Measurements from ENCODE around the gene BFAR.
"Not testable (repeated sequence)": the region's sequence is repeated elsewhere in the genome, so short reads cannot be mapped to it uniquely, and the experiment has no call there.

The BFAR gene, protein sequence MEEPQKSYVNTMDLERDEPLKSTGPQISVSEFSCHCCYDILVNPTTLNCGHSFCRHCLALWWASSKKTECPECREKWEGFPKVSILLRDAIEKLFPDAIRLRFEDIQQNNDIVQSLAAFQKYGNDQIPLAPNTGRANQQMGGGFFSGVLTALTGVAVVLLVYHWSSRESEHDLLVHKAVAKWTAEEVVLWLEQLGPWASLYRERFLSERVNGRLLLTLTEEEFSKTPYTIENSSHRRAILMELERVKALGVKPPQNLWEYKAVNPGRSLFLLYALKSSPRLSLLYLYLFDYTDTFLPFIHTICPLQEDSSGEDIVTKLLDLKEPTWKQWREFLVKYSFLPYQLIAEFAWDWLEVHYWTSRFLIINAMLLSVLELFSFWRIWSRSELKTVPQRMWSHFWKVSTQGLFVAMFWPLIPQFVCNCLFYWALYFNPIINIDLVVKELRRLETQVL

DNA sequence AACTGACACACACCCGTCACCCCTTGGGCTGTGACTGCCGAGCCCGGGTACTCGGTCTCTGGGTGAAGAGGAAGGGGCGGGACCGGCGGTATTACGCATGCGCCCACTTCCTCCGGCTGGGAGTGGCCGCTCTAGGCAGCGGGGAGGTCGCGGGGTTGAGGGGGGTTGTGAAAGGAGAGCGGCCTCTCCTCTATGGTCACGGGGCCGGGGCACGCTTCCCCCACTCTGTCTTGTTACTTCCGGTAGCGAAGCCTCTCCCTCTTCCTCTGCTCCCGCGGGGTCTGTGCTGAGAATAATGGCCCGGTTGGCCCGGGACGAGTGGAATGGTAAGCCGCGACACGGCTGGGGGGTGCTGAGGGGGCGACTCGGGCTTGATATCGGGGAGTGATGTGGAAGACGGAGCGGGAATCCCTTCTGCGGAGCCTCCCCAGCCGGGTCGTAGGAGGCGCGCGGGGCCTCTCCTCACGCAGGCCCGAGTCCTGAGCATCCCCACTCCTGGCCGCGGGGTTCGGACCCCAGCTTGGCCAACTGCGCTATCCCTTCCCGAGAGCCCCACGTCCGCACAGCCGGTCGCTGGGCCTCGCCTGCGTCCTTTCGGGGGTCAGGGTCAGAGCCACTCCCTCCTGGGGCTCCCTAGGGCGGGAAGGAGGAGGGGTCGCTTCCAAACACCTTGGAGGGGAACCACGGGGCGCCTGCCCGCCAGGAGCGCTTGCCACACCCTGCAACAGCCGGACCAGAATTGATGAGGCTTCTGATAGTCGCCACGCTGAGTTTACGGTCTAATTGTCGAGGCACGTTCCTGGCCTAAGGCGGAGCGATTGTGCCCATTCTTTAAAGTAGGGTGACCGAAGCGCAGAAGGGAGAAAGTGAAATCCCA lies at the start of gene BFAR:
BFAR (plus strand) TSS at position 259 of the 877 bp plus-strand sequence. CDS start 11,396 bp downstream, outside the sequence.
- peak; percentile 92 for DNase-seq (ENCODE audit: low spot score)

DNA sequence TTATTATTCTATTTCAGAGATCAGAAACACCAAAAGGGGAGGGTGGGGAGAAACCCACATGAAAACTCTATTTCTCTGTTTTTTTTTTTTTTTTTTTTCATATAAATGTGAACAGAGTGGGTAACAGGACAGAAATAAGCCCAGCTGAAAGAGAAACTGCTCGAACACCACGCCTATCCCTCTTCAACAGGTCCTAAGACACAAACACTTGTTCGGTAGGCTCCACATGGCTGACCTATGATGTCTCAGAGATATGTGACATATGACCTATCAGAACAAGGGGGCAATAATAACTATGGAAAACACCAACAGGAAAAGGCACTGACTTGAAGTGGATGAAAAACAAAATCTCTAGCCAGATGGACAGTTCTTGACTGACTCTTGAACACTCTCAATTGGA lies 47.5 kb upstream of the BFAR start:
- DNase-seq (ENCODE audit: low spot score): no peak

DNA sequence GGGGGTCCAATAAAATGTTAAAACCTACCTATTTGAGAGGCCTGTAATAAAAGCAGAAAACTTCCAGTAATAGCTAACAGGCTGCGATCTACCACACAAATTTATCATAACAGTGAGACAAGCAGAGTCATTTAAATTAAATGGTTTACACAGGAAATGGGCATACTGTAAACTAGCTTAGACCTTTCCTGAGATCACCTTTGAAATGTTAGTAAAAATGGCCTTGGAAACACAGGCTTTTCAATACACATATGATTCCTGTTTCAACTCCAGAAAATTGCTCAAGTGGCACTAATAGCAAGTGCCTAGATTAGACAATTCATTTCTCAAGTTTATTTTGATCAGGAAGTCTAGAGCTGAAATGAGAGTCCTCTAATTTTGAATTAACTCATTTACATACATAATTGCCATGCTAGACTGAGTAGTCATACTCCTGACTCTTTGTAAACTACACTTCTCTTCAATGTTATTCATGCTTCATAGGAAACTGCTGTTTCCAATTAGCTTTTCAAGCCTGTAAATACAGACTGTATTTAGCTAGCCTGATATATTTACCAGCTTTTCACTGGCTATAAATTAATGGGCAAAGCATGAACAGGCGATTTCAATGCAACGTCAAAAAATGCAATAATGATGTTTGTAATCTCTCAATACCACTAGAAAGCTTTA lies 46.0 kb upstream of the BFAR start:
- no peak for DNase-seq (ENCODE audit: low spot score)

DNA sequence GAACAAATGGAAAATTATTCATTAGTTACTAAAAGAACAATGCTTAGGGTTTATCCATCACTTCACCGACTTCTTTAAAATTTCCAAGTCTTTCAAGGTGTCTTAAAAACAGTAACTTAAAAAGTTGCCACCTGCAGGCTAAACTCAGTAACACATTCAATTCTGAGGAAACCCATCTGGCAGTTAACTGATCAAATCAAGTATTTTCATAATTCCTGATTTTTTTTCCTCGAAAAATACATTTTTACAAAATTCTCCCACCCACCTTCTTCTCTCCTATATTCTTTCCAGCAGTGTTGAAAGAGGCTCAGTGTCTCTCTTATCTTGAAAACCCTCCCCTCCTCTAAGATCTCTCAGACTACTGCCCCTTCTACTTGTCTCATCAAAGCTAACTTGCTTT lies 32.6 kb upstream of the BFAR start:
- peak; percentile 8 for DNase-seq (ENCODE audit: low spot score)

DNA sequence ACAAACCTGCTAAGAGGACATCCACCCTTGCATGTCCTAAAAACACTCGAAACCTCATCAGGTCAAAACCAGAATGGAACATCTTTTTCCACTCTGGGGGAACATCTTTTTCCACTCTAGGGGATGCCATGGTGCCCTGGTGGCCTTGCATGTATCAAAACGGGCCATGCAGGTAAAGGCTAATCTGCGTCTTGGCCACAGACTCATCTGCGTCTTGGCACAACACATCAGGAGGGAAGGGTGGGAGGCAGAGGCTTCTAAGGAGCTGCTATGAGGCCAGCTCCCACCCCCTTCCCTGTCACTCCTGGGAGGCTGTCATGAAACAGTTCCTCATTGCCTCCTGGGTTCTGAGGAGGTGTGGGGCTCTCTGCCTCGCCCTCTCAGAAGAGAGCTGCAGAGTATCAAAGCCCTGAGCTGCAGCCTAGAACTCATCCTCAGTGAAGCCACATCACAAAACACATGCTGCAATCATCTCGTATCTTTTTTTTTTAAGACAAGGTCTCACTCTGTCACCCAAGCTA lies 30.2 kb upstream of the BFAR start:
- DNase-seq (ENCODE audit: low spot score): no peak

DNA sequence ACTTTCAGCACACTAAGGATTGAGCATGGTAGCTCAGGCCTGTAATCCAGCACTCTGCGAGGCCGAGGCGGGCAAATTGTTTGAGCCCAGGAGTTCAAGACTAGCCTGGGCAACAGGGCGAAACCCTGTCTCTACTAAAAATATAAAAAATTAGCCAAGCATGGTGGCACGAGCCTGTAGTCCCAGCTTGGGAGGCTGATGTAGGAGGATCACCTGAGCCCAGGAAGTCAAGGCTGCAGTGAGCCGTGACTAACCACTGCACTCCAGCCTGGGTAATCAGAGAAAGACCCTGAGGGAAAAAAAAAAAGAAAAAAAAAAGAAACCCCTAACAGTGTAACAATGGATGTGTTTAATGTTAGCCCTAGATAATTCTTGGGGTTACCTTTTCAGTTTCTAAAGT lies 26.6 kb upstream of the BFAR start:
- no peak for DNase-seq (ENCODE audit: low spot score)

DNA sequence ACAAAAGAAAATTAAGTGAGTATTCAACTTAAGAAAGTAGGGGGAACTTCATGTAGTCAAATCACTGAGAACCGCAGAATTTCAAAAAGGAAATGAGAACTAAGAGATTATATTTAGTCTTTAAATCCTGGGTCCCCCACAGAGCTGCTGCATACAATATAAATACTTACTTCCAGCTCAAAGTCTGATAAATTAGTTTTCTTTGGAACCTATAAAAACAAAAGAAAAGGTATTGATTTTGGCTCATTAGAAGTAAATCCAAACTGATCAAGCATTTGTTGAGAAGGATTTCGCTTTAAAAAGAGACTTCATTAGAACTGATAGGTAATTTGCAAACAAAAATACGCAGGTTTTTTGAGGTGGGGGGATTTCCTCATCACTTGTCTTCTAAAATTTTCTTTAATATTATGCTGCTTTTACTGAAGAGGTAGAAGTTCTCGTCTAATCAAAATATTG lies 24.6 kb upstream of the BFAR start:
- no peak for DNase-seq (ENCODE audit: low spot score)

DNA sequence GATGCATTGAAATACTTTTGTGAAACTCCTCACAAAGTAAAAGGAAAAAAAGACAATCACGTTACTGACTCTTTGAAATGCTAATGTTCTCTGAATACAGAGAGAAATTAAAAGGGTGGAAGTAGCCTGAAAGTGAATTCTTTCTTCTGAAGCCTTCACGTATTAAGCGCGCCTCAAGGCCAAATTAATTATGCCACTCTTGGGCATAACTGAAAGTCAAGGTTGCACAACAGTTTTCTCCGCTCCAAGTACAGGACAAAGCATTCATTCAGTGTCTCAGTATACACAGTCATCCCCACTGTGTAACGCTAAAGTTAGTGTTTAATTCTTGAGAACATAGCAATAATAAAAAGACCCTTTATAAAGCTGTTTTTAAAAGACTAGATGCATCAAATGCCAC lies 24.1 kb upstream of the BFAR start:
- no peak for DNase-seq (ENCODE audit: low spot score)

DNA sequence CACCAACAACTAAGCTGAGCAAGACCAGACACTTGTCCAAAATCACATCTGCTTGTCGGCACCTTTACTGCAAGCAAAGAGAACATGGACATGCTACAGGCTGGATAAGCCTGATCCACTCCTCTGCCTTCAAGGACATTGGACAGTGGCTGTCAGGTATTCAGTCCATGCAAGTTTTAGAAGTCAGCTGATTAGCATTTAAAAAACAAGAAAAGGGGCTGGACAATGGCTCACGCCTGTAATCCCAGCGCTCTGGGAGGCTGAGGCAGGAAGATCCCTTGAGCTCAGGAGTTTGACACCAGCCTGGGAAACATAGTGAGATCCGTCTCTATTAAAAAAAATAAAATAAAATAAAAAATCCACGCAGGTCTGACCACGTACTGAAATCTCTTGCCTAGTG lies 23.0 kb upstream of the BFAR start:
- DNase-seq (ENCODE audit: low spot score): no peak

DNA sequence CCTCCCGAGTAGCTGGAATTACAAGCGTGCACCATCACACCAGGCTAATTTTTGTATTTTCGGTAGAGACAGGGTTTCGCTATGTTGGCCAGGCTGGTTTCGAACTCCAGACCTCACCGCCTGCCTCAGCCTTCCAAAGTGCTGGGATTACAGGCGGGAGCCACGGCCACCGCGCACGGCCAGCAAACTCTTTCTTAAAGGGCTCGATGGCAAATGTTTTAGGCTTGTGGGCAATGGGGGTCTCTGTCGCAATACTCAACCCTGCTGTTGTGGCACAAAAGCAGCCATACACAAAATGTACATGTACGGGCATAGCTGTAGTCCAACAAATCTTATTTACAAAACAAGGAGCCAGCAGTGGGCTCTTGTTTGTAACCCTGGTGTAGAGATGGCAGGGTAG lies 21.1 kb upstream of the BFAR start:
- no peak for DNase-seq (ENCODE audit: low spot score)

DNA sequence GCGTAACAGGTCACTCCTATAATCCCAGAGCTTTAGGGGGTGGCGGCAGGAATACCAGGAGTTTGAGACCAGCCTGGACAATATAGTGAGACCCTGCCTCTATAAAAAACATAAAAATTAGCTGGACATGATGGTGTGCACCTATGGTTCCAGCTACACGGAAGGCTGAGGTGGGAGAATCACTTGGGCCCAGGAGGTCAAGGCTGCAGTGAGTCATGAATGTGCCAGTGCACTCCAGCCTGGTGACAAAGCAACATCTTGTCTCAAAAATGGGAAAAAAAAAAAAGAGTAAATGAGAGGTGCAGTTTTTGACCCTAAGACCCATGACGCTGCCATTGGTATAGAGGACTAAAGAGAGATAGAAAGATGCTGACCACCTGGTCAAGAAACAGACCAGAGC lies 18.8 kb upstream of the BFAR start:
- DNase-seq (ENCODE audit: low spot score): no peak

DNA sequence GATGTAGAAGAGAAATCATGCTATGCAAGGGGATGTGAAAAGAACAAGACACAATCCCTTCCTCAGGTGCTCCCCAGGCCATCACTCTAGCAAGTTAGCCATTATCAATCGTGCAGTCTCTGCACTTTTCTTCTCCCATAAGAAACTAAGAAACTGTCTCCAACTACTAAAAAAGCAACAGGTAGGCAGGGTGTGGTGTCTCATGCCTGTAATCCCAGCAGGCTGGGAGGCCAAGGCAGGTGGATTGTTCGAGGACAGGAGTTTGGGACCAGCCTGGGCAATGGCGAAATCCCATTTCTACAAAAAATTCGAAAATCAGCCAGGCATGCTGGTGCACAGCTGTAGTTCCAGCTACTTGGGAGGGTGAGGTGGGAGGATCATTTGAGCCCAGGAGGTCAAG lies 16.5 kb upstream of the BFAR start:
- no peak for DNase-seq (ENCODE audit: low spot score)

DNA sequence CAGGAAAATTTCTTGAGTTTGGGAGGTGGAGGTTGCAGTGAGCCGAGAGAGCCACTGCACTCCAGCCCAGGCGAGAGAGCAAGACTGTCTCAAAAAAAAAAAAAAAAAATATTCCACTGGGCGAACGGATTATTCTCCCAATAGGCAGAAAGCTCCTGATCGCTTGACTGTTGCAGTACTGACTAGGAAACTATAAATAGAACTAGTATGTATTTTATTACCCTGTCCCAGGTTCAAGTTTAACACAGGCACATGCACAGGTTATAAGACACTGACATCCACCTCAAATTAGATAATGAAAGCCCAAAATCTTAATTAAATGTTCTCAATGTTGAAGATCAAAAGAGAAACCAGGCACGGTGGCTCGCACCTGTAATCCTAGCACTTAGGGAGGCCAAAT lies 14.2 kb upstream of the BFAR start:
- DNase-seq (ENCODE audit: low spot score): no peak

DNA sequence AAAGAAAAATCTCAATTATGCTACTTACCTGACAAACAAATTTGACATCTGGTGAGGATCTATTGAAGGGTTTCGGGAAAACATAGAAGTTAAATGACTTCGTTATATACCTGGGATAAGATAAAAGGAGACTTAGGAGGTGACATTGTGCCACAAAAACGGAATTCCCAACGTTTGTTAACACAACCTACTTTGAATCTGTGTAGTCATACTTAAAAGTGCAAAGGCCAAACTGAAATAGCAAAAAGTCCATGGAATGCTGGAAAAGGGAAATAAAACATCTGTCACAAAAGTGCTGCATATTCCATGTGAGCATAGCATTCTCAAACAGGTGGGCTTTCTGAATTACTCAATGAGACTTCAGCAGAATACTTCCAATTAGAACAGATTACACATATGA lies 5.7 kb upstream of the BFAR start:
- DNase-seq (ENCODE audit: low spot score): no peak

DNA sequence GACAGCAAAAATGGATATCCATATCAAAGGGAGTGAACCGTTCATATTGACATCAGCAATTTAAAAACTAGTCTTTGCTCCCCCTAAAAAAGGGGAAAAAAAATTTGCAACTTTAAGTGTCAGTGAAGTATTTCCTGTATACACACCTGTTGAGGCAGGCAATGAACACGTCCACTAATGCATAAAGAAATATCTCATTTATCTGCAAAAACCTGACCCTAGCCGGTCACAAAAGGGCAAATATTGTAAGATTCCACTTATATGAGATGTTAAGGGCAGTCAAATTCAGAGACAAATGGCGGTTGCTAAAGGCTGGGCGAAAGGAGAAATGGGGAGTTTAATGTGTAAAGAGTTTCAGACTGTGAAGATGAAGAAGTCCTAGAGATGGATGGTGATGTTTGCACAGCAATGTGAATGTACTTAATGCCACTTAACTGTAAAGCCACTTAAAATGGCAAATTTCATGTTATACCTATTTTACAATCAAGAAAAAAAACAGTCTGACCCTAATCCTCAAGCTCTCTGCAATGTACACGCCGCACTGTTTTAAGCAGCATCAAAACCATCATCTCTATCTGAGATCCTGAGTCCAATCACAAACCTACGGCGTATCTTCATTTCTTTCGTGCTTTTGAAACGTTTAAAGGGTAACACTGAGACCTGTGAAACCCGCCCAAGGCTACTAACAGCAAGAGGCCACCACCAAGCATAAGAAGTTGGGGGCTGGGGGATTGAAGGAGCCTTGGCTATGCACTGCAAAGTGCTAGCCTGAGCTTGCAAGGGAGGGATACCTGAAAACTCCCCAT lies 3.7 kb upstream of the BFAR start:
- no peak for DNase-seq (ENCODE audit: low spot score)

DNA sequence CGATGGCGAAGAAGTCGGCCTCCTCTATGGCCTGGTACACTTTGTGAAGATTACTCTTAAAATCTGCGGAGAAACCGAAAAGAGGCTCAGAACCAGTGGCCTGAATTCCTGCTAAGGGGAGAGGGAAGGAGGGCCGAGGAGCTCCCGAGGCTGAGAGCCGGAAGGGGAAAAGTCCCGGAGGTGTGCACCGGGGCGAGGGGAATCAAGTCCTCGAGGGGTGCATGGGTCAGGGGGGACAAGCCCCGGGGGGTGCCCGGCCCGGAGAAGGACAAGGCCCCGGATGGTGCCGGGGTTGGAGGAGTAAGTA lies 3.2 kb upstream of the BFAR start:
- no peak for DNase-seq (ENCODE audit: low spot score)

DNA sequence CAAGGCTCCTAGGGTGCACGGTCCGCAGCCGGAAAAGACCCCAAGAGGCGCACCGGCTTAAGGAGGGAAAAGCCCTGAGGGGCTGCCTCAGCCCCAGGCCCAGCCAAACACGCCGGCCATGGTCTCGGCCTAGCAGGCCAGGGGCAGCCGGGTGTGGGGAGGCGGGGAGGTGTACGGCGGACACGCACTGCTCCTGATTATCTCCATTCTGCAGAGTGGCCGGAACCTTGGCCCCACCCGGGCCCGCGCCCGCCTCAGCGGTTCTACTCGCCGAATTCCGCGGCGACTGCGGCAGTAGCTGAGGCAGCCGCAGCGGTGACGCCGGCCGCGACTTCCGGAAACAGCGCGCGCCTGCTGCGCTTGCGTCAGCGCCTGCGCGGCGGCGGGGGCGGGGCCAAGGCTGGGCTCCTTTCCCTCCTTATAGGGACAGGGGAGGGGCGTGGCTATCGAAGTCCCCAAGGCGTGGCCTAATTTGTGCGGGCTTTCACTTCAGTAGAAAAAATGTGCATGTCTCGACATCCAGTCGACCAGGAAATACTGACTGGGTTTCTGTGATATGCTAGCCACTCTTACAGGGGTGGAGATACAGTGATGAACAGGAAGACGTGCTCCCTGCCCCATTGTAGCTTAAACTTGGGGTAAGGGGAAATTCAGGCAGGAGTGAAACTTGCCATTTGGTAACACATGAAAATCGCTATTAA lies 2.7 kb upstream of the BFAR start, which contains the start of gene PARN:
PARN (minus strand) TSS at position 342 of the 701 bp plus-strand sequence; CDS start at position 207, 135 bp downstream.
- peak; percentile 86 for DNase-seq (ENCODE audit: low spot score)

DNA sequence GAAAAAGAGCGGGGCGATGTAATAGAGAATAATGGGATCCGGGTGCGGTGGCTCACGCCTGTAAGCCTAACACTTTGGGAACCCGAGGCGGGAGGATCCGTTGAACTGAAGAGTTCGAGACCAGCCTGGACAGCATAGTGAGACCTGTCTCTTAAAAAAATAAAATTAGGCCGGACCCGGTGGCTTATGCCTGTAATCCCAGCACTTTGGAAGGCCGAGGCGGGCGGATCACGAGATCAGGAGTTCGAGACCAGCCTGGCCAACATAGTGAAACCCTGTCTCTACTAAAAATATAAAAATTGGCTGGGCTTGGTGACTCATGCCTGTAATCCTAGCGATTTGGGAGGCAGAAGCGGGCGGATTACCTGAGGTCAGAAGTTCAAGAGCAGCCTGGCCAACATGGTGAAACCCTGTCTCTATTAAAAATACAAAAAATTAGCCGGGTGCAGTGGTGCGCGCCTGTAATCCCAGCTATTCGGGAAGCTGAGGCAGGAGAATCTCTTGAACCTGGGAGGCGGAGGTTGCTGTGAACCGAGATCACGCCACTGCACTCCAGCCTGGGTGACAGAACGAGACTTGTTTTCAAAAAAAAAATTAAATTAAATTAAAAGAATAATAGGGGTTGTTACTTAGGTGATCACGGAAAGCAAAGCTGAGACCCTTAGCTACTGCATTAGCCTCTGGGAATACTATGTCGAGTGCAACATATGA lies 2.0 kb upstream of the BFAR start:
- DNase-seq (ENCODE audit: low spot score): not testable (repeated sequence)

DNA sequence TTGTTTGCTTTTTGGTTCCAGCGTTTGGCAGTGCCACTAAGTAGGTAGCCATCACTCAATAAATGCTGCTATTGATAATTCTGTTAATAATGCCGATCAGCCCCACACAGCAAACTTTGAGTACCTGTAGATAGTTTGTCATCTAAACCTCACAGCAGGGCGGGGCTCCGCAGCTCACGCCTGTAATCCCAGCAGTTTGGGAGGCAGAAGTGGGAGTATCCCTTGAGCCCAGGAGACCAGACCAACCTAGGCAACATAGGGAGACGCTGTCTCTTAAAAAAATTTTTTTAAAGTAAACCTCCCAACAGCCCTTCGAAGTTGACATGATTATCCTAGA lies 1.6 kb downstream of the BFAR start:
- no peak for DNase-seq (ENCODE audit: low spot score)
